ENCODE data around the gene CFAP43.
"Not testable (repeated sequence)": the region's sequence is repeated elsewhere in the genome, so short reads cannot be mapped to it uniquely, and the experiment has no call there.

CFAP43 gene

GRCh38 chr10:104199567-104199966, 32.6 kb downstream of the CFAP43 start:
- no peak for TF ChIP-seq CTCF (IDR thresholded peaks at IDR 0.05; ENCODE audit: insufficient read depth, missing control alignments)
- DNase-seq (ENCODE audit: insufficient read length, low spot score) (no peak), FAIRE-seq (no peak)

- no peak for TF ChIP-seq CTCF (IDR thresholded peaks at IDR 0.05; ENCODE audit: insufficient read depth, missing control alignments)
- DNase-seq (ENCODE audit: insufficient read length, low spot score) (no peak), FAIRE-seq (no peak)
Observed at GRCh38 chr10:104197364-104197763, 34.8 kb downstream of the CFAP43 start.

GRCh38 chr10:104195706-104196105, 36.5 kb downstream of the CFAP43 start:
- no peak for FAIRE-seq
- no peak for TF ChIP-seq CTCF (IDR thresholded peaks at IDR 0.05; ENCODE audit: insufficient read depth, missing control alignments)
- DNase-seq (ENCODE audit: insufficient read length, low spot score): no peak

- no peak for FAIRE-seq
- no peak for DNase-seq (ENCODE audit: insufficient read length, low spot score)
- no peak for TF ChIP-seq CTCF (IDR thresholded peaks at IDR 0.05; ENCODE audit: insufficient read depth, missing control alignments)
Observed at GRCh38 chr10:104193787-104194186, 38.4 kb downstream of the CFAP43 start.

GRCh38 chr10:104190695-104191094, 41.5 kb downstream of the CFAP43 start:
- TF ChIP-seq CTCF (IDR thresholded peaks at IDR 0.05; ENCODE audit: insufficient read depth, missing control alignments): no peak
- FAIRE-seq (no peak), DNase-seq (ENCODE audit: insufficient read length, low spot score) (no peak)

- FAIRE-seq: no peak
Observed at GRCh38 chr10:104183682-104184081, 48.5 kb downstream of the CFAP43 start.

GRCh38 chr10:104174136-104174535, 58.0 kb downstream of the CFAP43 start:
- not testable (repeated sequence) for FAIRE-seq; DNase-seq (ENCODE audit: insufficient read length, low spot score)

More at GRCh38 chr10:104183682-104184081, 48.5 kb downstream of the CFAP43 start:
- no peak for TF ChIP-seq CTCF (IDR thresholded peaks at IDR 0.05; ENCODE audit: insufficient read depth, missing control alignments)
- DNase-seq (ENCODE audit: insufficient read length, low spot score): no peak

GRCh38 chr10:104170610-104171254, 61.4 kb downstream of the CFAP43 start:
- no peak for TF ChIP-seq CTCF (IDR thresholded peaks at IDR 0.05; ENCODE audit: insufficient read depth, missing control alignments)
- no peak for FAIRE-seq
- DNase-seq (ENCODE audit: insufficient read length, low spot score): no peak
